HG03442 (cell line): ENCODE data around the gene SELENON.

Experiments used
- ATAC-seq: cut with Tn5 transposase; IDR thresholded peaks from one replicate; pipeline ENCODE4 v1.9.1; 2021; ENCODE audit warnings: mild to moderate bottlenecking, moderate library complexity; ENCODE audit not compliant: unreplicated experiment

SELENON gene

GRCh38 chr1:25792115-25792514 is 7.9 kb upstream of the SELENON start:
- ATAC-seq, result no peak

GRCh38 chr1:25793585-25794170 is 6.3 kb upstream of the SELENON start:
- ATAC-seq, result no peak

GRCh38 chr1:25794325-25794724 is 5.7 kb upstream of the SELENON start:
- ATAC-seq, result no peak

- ATAC-seq, result no peak
These were observed 4.8 kb upstream of the SELENON start for GRCh38 chr1:25795211-25795610.

- no peak for ATAC-seq
These were observed 3.8 kb upstream of the SELENON start for GRCh38 chr1:25795946-25796810.

GRCh38 chr1:25796811-25797458 is 3.1 kb upstream of the SELENON start:
- ATAC-seq, result no peak

- ATAC-seq, result no peak
These were observed 2.1 kb upstream of the SELENON start for GRCh38 chr1:25797939-25798338.

GRCh38 chr1:25798666-25799351 is 1.2 kb upstream of the SELENON start:
- ATAC-seq, result no peak

GRCh38 chr1:25799352-25799934 is 550 bp upstream of the SELENON start:
- ATAC-seq, result no peak

- ATAC-seq, result no peak
These were observed 847 bp downstream of the SELENON start for GRCh38 chr1:25800703-25801377.

GRCh38 chr1:25802915-25803314 is 2.9 kb downstream of the SELENON start:
- ATAC-seq, result peak; percentile 51

GRCh38 chr1:25803368-25803767 is 3.4 kb downstream of the SELENON start:
- ATAC-seq, result no peak

GRCh38 chr1:25804244-25804963 is 4.4 kb downstream of the SELENON start:
- no peak for ATAC-seq

GRCh38 chr1:25804964-25805862 is 5.2 kb downstream of the SELENON start:
- no peak for ATAC-seq

GRCh38 chr1:25805863-25806225 is 5.9 kb downstream of the SELENON start:
- no peak for ATAC-seq

- no peak for ATAC-seq
These were observed 6.4 kb downstream of the SELENON start for GRCh38 chr1:25806418-25806817.

- no peak for ATAC-seq
These were observed 7.7 kb downstream of the SELENON start for GRCh38 chr1:25807480-25808390.
